ENCODE data around the gene MT1F.

MT1F gene

DNA sequence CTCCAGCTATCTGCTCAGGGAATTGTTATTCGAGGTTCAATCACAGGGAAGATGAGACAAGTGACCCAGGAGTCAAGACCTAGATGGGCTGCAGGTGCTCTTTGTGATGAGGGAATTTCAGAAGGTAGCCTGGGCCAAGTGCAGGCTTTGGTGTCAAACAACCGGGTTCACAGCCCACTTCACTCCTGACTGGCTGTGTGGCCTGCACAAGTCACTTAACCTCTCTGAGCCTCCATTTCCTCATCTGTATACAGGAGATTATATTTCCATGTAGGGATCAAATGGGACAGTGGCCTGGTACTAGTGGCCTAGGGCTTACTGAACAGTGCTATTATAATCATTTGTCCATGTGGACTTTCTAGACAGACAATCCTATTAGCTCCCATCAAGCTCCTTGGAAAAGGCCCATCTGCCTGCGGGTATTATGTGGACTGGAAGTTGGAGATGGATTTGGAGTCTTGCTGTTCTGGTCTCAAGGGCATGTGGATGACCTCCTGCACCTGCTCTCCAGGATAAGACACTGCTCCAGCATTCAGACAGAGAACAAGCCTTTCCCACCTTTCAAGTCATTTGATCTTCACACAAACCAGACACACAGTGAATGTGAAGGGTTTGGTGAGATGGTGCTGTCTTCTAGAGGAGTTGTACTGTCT, 21.4 kb downstream of the MT1F start:
- Histone ChIP-seq H2AFZ (ENCODE audit: low read depth, low read length, severe bottlenecking) (no peak overlapping the region), H3K4me2 (ENCODE audit: low read depth, low read length, poor library complexity, severe bottlenecking) (no peak overlapping the region), H3K79me2 (ENCODE audit: insufficient read depth, low read length) (no peaks in the 10 kb centered on the region), H3K9me2 (replicated peaks; ENCODE audit: insufficient read depth, low read length) (no peaks in the 10 kb centered on the region), H3K9me3 (ENCODE audit: insufficient read depth, low read length) (no peaks in the 10 kb centered on the region), H3K36me3 (ENCODE audit: low read length) (no peaks in the 10 kb centered on the region), H3K4me3 (ENCODE audit: insufficient read depth, low read length, poor library complexity, severe bottlenecking) (no peak overlapping the region), H3F3A (ENCODE audit: insufficient read depth) (no peaks in the 10 kb centered on the region), H3K27me3 (ENCODE audit: low read length) (no peaks in the 10 kb centered on the region), H3K9ac (ENCODE audit: low read length) (no peak overlapping the region), H3K27ac (ENCODE audit: low read depth, low read length) (no peak overlapping the region), H4K20me1 (ENCODE audit: low read depth, low read length) (no peaks in the 10 kb centered on the region)
- no peak for TF ChIP-seq CTCF (IDR thresholded peaks at IDR 0.05; ENCODE audit: insufficient read depth, low read length, poor library complexity, severe bottlenecking)
- no peak for TF ChIP-seq EZH2phosphoT487 (conservative IDR thresholded peaks at IDR 0.05; ENCODE audit: low read length)

GRCh38 chr16:56679818-56680217, 22.1 kb downstream of the MT1F start:
- Histone ChIP-seq H3K4me2 (ENCODE audit: low read depth, low read length, poor library complexity, severe bottlenecking) (no peak overlapping the region), H3K79me2 (ENCODE audit: insufficient read depth, low read length) (no peaks in the 10 kb centered on the region), H3K9me2 (replicated peaks; ENCODE audit: insufficient read depth, low read length) (no peaks in the 10 kb centered on the region), H2AFZ (ENCODE audit: low read depth, low read length, severe bottlenecking) (no peak overlapping the region), H3K9me3 (ENCODE audit: insufficient read depth, low read length) (no peaks in the 10 kb centered on the region), H3K4me3 (ENCODE audit: insufficient read depth, low read length, poor library complexity, severe bottlenecking) (no peak overlapping the region), H3F3A (ENCODE audit: insufficient read depth) (no peaks in the 10 kb centered on the region), H3K9ac (ENCODE audit: low read length) (no peak overlapping the region), H3K27me3 (ENCODE audit: low read length) (no peaks in the 10 kb centered on the region), H3K27ac (ENCODE audit: low read depth, low read length) (no peak overlapping the region), H3K36me3 (ENCODE audit: low read length) (no peaks in the 10 kb centered on the region), H4K20me1 (ENCODE audit: low read depth, low read length) (no peaks in the 10 kb centered on the region)
- TF ChIP-seq CTCF (IDR thresholded peaks at IDR 0.05; ENCODE audit: insufficient read depth, low read length, poor library complexity, severe bottlenecking), result no peak
- no peak for TF ChIP-seq EZH2phosphoT487 (conservative IDR thresholded peaks at IDR 0.05; ENCODE audit: low read length)

- no peaks in the 10 kb centered on the region for H3K27me3 ChIP-seq (ENCODE audit: low read length)
- no peaks in the 10 kb centered on the region for H3K9me2 ChIP-seq (replicated peaks; ENCODE audit: insufficient read depth, low read length)
- peak within 1 kb of the TSS; percentile 78 for H2AFZ ChIP-seq (ENCODE audit: low read depth, low read length, severe bottlenecking)
- no peaks in the 10 kb centered on the region for H3F3A ChIP-seq (ENCODE audit: insufficient read depth)
- no peak within 1 kb of the TSS for H3K27ac ChIP-seq (ENCODE audit: low read depth, low read length)
- peak within 1 kb of the TSS; percentile 51 for H3K4me3 ChIP-seq (ENCODE audit: insufficient read depth, low read length, poor library complexity, severe bottlenecking)
- H3K4me2 ChIP-seq (ENCODE audit: low read depth, low read length, poor library complexity, severe bottlenecking), result peak within 1 kb of the TSS; percentile 70
- no peaks in the 10 kb centered on the region for H3K9me3 ChIP-seq (ENCODE audit: insufficient read depth, low read length)
- peak within 1 kb of the TSS; percentile 57 for H3K9ac ChIP-seq (ENCODE audit: low read length)
- H3K79me2 ChIP-seq (ENCODE audit: insufficient read depth, low read length), result no peaks in the 10 kb centered on the region
- no peaks in the 10 kb centered on the region for H4K20me1 ChIP-seq (ENCODE audit: low read depth, low read length)
- H3K36me3 ChIP-seq (ENCODE audit: low read length), result no peaks in the 10 kb centered on the region
- TF ChIP-seq EZH2phosphoT487 (conservative IDR thresholded peaks at IDR 0.05; ENCODE audit: low read length), result no peak
- TF ChIP-seq CTCF (IDR thresholded peaks at IDR 0.05; ENCODE audit: insufficient read depth, low read length, poor library complexity, severe bottlenecking), result no peak
These were observed 24.4 kb downstream of the MT1F start, which contains the start of gene MT1X for GRCh38 chr16:56681939-56682702. MT1X (plus strand) TSS chr16:56682470; CDS start chr16:56682541, 71 bp downstream.
